HCT116 (cell line): Measurements from ENCODE around the gene UFSP2. TPM values are rescaled to one million over a fixed set of nuclear protein-coding genes. Genes with fewer than 3 reads are reported as not detected.

Experiments
- ATAC-seq: fragments of 200-7000 bp; cut with Tn5 transposase; 2 replicates; pipeline ENCODE4 v1.9.1; 2020; ENCODE audit warnings: mild to moderate bottlenecking, moderate library complexity
- BruUV-seq: library from RNA; stranded (reverse); fragments of 400-500 nt; replicated peaks from 2 replicates; lab custom pipeline; 2021; lab: Mats Ljungman, UMichigan
- CTCF ChIA-PET: fragments of 300-600 bp; sonication (Branson Sonifier 250); formaldehyde crosslinking; loops from one replicate; lab custom pipeline; 2021; ENCODE audit warnings: antibody characterized with exemption; lab: Charles Lee
- POLR2A ChIA-PET: fragments of 300-600, 350-600 bp; sonication (Branson Sonifier 250); formaldehyde crosslinking; loops from one replicate; lab custom pipeline; 2021; ENCODE audit warnings: antibody characterized with exemption; lab: Charles Lee
- RAD21 ChIA-PET, 2 experiments: fragments of 300-600 bp; sonication (Branson Sonifier 250); formaldehyde crosslinking; loops; one replicate each; lab custom pipeline; 2023; ENCODE audit warnings: low total read pairs in 2 of 2; ENCODE audit not compliant: uncharacterized antibody in 2 of 2, unreplicated experiment in 2 of 2, low non-redundant PET in 1 of 2; lab: Charles Lee
- DNase-seq: peaks from one replicate; pipeline ENCODE4 v3.0.0-alpha.2; 2010; ENCODE audit warnings: low read depth, low spot score
- H2AFZ ChIP-seq: fragments of 200-600 bp; shearing (Covaris generic), sonication (generic); 2 replicates; pipeline ENCODE4 v1.6.1; 2017; ENCODE audit warnings: low read depth, mixed run types, mixed read lengths, antibody characterized with exemption, low read length; ENCODE audit not compliant: poor library complexity, severe bottlenecking
- H3K27ac ChIP-seq: 2 replicates; pipeline ENCODE4 v1.5.1; 2012; ENCODE audit warnings: low read depth, low read length
- H3K27me3 ChIP-seq: fragments of 200-600 bp; sonication (generic); 2 replicates; pipeline ENCODE4 v1.6.1; 2016; ENCODE audit warnings: mixed run types, low read length, mixed read lengths; ENCODE audit not compliant: insufficient read depth
- H3K36me3 ChIP-seq, 2 experiments: fragments of 200-500 bp in 1 of 2; fragments of 200-600 bp in 1 of 2; sonication (Bioruptor generic) in 1 of 2; sonication (generic) in 1 of 2; 2 replicates each; pipeline versions ENCODE4 v1.5.1 to v1.6.1; 2014 to 2016; ENCODE audit warnings: low read length in 2 of 2, inconsistent platforms in 1 of 2, mixed read lengths in 1 of 2, mixed run types in 1 of 2; ENCODE audit not compliant: insufficient read depth in 2 of 2, control insufficient read depth in 1 of 2
- H3K4me1 ChIP-seq, 2 experiments: fragments of 200-600 bp in 1 of 2; sonication (generic) in 1 of 2; 2 replicates each; pipeline versions ENCODE4 v1.5.1 to v1.6.1; 2012 to 2017; ENCODE audit warnings: low read length in 2 of 2, inconsistent platforms in 1 of 2, mild to moderate bottlenecking in 1 of 2, mixed read lengths in 1 of 2, mixed run types in 1 of 2, moderate library complexity in 1 of 2; ENCODE audit not compliant: insufficient read depth in 2 of 2, control insufficient read depth in 1 of 2
- H3K4me2 ChIP-seq: fragments of 200-600 bp; sonication (generic); 2 replicates; pipeline ENCODE4 v1.6.1; 2017; ENCODE audit warnings: mixed run types, low read length, mixed read lengths
- H3K4me3 ChIP-seq, 2 experiments: fragments of 200-600 bp in 1 of 2; sonication (generic) in 1 of 2; replicated peaks in 1 of 2; 2 replicates each; pipeline ENCODE4 v1.5.1; 2011 to 2016; ENCODE audit warnings: low read length in 2 of 2, control low read depth in 1 of 2, low read depth in 1 of 2, mild to moderate bottlenecking in 1 of 2, mixed read lengths in 1 of 2, mixed run types in 1 of 2
- H3K79me2 ChIP-seq: fragments of 200-600 bp; sonication (generic); 2 replicates; pipeline ENCODE4 v1.6.1; 2017; ENCODE audit warnings: mild to moderate bottlenecking, mixed run types, low read length, moderate library complexity, mixed read lengths; ENCODE audit not compliant: insufficient read depth
- H3K9ac ChIP-seq: fragments of 200-600 bp; sonication (generic); 2 replicates; pipeline ENCODE4 v1.6.1; 2016; ENCODE audit warnings: low read length, mixed read lengths
- H3K9me2 ChIP-seq: fragments of 200-600 bp; sonication (generic), shearing (Covaris generic); 2 replicates; pipeline ENCODE4 v1.6.1; 2017; ENCODE audit warnings: mixed run types, mild to moderate bottlenecking, moderate library complexity; ENCODE audit not compliant: insufficient read depth
- H3K9me3 ChIP-seq, 2 experiments: fragments of 200-500 bp in 1 of 2; fragments of 200-600 bp in 1 of 2; sonication (Bioruptor generic) in 1 of 2; sonication (generic) in 1 of 2; 2 replicates each; pipeline ENCODE4 v1.6.1; 2014 to 2017; ENCODE audit warnings: low read length in 2 of 2, mixed read lengths in 2 of 2, inconsistent platforms in 1 of 2, low read depth in 1 of 2, mild to moderate bottlenecking in 1 of 2, mixed run types in 1 of 2, moderate library complexity in 1 of 2; ENCODE audit not compliant: control insufficient read depth in 1 of 2, insufficient read depth in 1 of 2
- H4K20me1 ChIP-seq: fragments of 200-600 bp; sonication (generic), shearing (Covaris generic); 2 replicates; pipeline ENCODE4 v1.6.1; 2017; ENCODE audit warnings: mixed run types, mild to moderate bottlenecking, moderate library complexity; ENCODE audit not compliant: insufficient read depth
- CEBPB ChIP-seq: IDR thresholded peaks from 2 replicates; pipeline ENCODE4 v1.6.1; 2012; ENCODE audit warnings: low read depth
- EZH2phosphoT487 ChIP-seq: fragments of 200-600 bp; IDR thresholded peaks from 2 replicates; pipeline ENCODE4 v1.6.1; 2018; ENCODE audit warnings: antibody characterized with exemption, borderline replicate concordance
- FOSL1 ChIP-seq: IDR thresholded peaks from 2 replicates; pipeline ENCODE4 v1.6.1; 2012; ENCODE audit warnings: low read depth
- JUND ChIP-seq: IDR thresholded peaks from 2 replicates; pipeline ENCODE4 v1.6.1; 2012
- MAX ChIP-seq: IDR thresholded peaks from 2 replicates; pipeline ENCODE4 v1.6.1; 2012
- POLR2AphosphoS5 ChIP-seq: IDR thresholded peaks from 2 replicates; pipeline ENCODE4 v1.6.1; 2011; ENCODE audit warnings: mild to moderate bottlenecking, low read depth, low read length, moderate library complexity
- TCF7L2 ChIP-seq: IDR thresholded peaks from 2 replicates; pipeline ENCODE4 v1.7.0; 2011; ENCODE audit warnings: borderline replicate concordance, inconsistent platforms; ENCODE audit not compliant: insufficient read depth, insufficient read length; ENCODE audit errors: extremely low read depth
- ZFX ChIP-seq: fragments of 450-650 bp; IDR thresholded peaks from 2 replicates; pipeline ENCODE4 v1.6.1; 2017
- ZNF274 ChIP-seq: fragments of 200-500 bp; sonication (Bioruptor generic); IDR thresholded peaks from 2 replicates; pipeline ENCODE4 v1.6.1; 2014; ENCODE audit warnings: mild to moderate bottlenecking, low read depth, low read length, inconsistent platforms
- intact Hi-C: fragments of 100-400 bp; cut with micrococcal nuclease; formaldehyde crosslinking; loops from 2 replicates; pipeline ENCODE4 v1.10.0; 2022
- total RNA-seq: library from RNA; stranded (reverse); gene quantifications from one replicate; pipeline ENCODE4 v1.2.1, GENCODE V29; 2021; ENCODE audit not compliant: unreplicated experiment
- TF ChIP-seq, protein P1 (sequence below): IDR thresholded peaks from 2 replicates; pipeline ENCODE4 v1.6.1; 2012; ENCODE audit warnings: low read depth
- TF ChIP-seq, protein P2 (sequence below), 3 experiments: fragments of 200-600 bp in 1 of 3; sonication (generic) in 1 of 3; IDR thresholded peaks in 2 of 3; conservative IDR thresholded peaks in 1 of 3; 2 replicates each; pipeline ENCODE4 v1.5.1; 2012 to 2017; ENCODE audit warnings: low read depth in 2 of 3, low read length in 2 of 3, antibody characterized with exemption in 1 of 3, borderline replicate concordance in 1 of 3, control low read depth in 1 of 3, mild to moderate bottlenecking in 1 of 3, mixed read lengths in 1 of 3, mixed run types in 1 of 3, moderate library complexity in 1 of 3; ENCODE audit not compliant: insufficient read depth in 1 of 3
- TF ChIP-seq, protein P3 (sequence below): IDR thresholded peaks from 2 replicates; pipeline ENCODE4 v1.6.1; 2011; ENCODE audit warnings: mild to moderate bottlenecking, low read length, moderate library complexity; ENCODE audit not compliant: insufficient replicate concordance; ENCODE audit errors: extremely low read depth

The UFSP2 gene
- total RNA-seq, 1 experiment from 2014 or later, result 29.4 TPM

- RAD21 ChIA-PET, result no interaction called here
- BruUV-seq, result no TSS peak
Observed at GRCh38 chr4:185384061-185384460, 41.7 kb downstream of the UFSP2 start.

More at GRCh38 chr4:185384061-185384460, 41.7 kb downstream of the UFSP2 start:
- H3K4me3 ChIP-seq, result no peak overlapping the region
- no peaks in the 10 kb centered on the region for H3K79me2 ChIP-seq
- no peaks in the 10 kb centered on the region for H3K27me3 ChIP-seq
- H3K4me1 ChIP-seq, result peaks cover 5 to 7% of the 10 kb centered on the region in 2 experiments; a peak in 2 of 4 replicates
- no peak for ATAC-seq
- H3K36me3 ChIP-seq, result no peaks in the 10 kb centered on the region
- H3K9me3 ChIP-seq, result no peaks in the 10 kb centered on the region
- H3K27ac ChIP-seq, result no peak overlapping the region
- no peak overlapping the region for H3K9ac ChIP-seq
- H3K4me2 ChIP-seq, result no peak overlapping the region
- intact Hi-C loops, result no loop called here
- POLR2A ChIA-PET, result interaction anchor here (1.0 kb wide), 1 partner anchor 12 kb away, joined by 4 read pairs; the partner anchor contains the start of gene ANKRD37
- TF ChIP-seq ZFX (no peak), TCF7L2 (no peak), MAX (no peak), FOSL1 (no peak), CEBPB (no peak), JUND (no peak), POLR2AphosphoS5 (no peak), ZNF274 (no peak), EZH2phosphoT487 (no peak)
- TF ChIP-seq, protein P1, sequence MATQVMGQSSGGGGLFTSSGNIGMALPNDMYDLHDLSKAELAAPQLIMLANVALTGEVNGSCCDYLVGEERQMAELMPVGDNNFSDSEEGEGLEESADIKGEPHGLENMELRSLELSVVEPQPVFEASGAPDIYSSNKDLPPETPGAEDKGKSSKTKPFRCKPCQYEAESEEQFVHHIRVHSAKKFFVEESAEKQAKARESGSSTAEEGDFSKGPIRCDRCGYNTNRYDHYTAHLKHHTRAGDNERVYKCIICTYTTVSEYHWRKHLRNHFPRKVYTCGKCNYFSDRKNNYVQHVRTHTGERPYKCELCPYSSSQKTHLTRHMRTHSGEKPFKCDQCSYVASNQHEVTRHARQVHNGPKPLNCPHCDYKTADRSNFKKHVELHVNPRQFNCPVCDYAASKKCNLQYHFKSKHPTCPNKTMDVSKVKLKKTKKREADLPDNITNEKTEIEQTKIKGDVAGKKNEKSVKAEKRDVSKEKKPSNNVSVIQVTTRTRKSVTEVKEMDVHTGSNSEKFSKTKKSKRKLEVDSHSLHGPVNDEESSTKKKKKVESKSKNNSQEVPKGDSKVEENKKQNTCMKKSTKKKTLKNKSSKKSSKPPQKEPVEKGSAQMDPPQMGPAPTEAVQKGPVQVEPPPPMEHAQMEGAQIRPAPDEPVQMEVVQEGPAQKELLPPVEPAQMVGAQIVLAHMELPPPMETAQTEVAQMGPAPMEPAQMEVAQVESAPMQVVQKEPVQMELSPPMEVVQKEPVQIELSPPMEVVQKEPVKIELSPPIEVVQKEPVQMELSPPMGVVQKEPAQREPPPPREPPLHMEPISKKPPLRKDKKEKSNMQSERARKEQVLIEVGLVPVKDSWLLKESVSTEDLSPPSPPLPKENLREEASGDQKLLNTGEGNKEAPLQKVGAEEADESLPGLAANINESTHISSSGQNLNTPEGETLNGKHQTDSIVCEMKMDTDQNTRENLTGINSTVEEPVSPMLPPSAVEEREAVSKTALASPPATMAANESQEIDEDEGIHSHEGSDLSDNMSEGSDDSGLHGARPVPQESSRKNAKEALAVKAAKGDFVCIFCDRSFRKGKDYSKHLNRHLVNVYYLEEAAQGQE, result no peak
- TF ChIP-seq, protein P2, sequence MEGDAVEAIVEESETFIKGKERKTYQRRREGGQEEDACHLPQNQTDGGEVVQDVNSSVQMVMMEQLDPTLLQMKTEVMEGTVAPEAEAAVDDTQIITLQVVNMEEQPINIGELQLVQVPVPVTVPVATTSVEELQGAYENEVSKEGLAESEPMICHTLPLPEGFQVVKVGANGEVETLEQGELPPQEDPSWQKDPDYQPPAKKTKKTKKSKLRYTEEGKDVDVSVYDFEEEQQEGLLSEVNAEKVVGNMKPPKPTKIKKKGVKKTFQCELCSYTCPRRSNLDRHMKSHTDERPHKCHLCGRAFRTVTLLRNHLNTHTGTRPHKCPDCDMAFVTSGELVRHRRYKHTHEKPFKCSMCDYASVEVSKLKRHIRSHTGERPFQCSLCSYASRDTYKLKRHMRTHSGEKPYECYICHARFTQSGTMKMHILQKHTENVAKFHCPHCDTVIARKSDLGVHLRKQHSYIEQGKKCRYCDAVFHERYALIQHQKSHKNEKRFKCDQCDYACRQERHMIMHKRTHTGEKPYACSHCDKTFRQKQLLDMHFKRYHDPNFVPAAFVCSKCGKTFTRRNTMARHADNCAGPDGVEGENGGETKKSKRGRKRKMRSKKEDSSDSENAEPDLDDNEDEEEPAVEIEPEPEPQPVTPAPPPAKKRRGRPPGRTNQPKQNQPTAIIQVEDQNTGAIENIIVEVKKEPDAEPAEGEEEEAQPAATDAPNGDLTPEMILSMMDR (IDR thresholded peaks at IDR 0.05 in 2 of 3, conservative IDR thresholded peaks at IDR 0.05 in 1 of 3; ENCODE audit: borderline replicate concordance in 1 of 3, insufficient read depth in 1 of 3, low read depth in 2 of 3, low read length in 2 of 3), result no peak
- TF ChIP-seq, protein P3, sequence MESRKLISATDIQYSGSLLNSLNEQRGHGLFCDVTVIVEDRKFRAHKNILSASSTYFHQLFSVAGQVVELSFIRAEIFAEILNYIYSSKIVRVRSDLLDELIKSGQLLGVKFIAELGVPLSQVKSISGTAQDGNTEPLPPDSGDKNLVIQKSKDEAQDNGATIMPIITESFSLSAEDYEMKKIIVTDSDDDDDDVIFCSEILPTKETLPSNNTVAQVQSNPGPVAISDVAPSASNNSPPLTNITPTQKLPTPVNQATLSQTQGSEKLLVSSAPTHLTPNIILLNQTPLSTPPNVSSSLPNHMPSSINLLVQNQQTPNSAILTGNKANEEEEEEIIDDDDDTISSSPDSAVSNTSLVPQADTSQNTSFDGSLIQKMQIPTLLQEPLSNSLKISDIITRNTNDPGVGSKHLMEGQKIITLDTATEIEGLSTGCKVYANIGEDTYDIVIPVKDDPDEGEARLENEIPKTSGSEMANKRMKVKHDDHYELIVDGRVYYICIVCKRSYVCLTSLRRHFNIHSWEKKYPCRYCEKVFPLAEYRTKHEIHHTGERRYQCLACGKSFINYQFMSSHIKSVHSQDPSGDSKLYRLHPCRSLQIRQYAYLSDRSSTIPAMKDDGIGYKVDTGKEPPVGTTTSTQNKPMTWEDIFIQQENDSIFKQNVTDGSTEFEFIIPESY, result no peak
- TF ChIP-seq, all 23 proteins: peak for 0
- CTCF ChIA-PET, result no interaction called here
- Histone ChIP-seq H2AFZ (no peak overlapping the region), H4K20me1 (no peaks in the 10 kb centered on the region), H3K9me2 (no peaks in the 10 kb centered on the region)
- DNase-seq, result no peak
